IMR-90 (cell line): ENCODE results near the gene HLA-C. TPM values are rescaled to one million over a fixed set of nuclear protein-coding genes. Genes with fewer than 3 reads are reported as not detected.

Experiments
- ATAC-seq: fragments of 200-7000 bp; cut with Tn5 transposase; 2 replicates; pipeline ENCODE4 v1.9.1; 2020; ENCODE audit warnings: low read depth, mild to moderate bottlenecking, moderate library complexity
- BruUV-seq: library from RNA; stranded (reverse); fragments of 400-500 nt; replicated peaks from 2 replicates; lab custom pipeline; 2021; lab: Mats Ljungman, UMichigan
- CTCF ChIA-PET: fragments of 300-600 bp; formaldehyde crosslinking; extraction: SDS; loops from one replicate; lab custom pipeline; 2021; ENCODE audit warnings: antibody characterized with exemption; lab: Yijun Ruan, JAX
- POLR2A ChIA-PET: fragments of 300-600 bp; sonication (Branson Sonifier 250); formaldehyde crosslinking; loops from one replicate; lab custom pipeline; 2022; ENCODE audit warnings: antibody characterized with exemption; ENCODE audit not compliant: unreplicated experiment; lab: Charles Lee
- DNase-seq: peaks from one replicate; pipeline ENCODE4 v3.0.0; 2013
- H2AFZ ChIP-seq: replicated peaks from 2 replicates; pipeline ENCODE3; 2013; ENCODE audit warnings: low read length, mild to moderate bottlenecking; ENCODE audit not compliant: poor library complexity
- H2AK5ac ChIP-seq: 2 replicates; pipeline ENCODE4 v1.6.1; 2013; ENCODE audit warnings: low read depth, low read length, inconsistent platforms
- H2AK9ac ChIP-seq: replicated peaks from 2 replicates; pipeline ENCODE3; 2013; ENCODE audit warnings: mild to moderate bottlenecking, low read depth, low read length, moderate library complexity; ENCODE audit not compliant: poor library complexity
- H2BK120ac ChIP-seq: 2 replicates; pipeline ENCODE4 v1.6.1; 2013; ENCODE audit warnings: low read depth, low read length, inconsistent platforms
- H2BK15ac ChIP-seq: 3 replicates; pipeline ENCODE4 v1.6.1; 2013; ENCODE audit warnings: low read depth, low read length, inconsistent platforms
- H2BK20ac ChIP-seq: 2 replicates; pipeline ENCODE4 v1.6.1; 2013; ENCODE audit warnings: low read depth, mild to moderate bottlenecking, inconsistent platforms, low read length, moderate library complexity
- H2BK5ac ChIP-seq: 2 replicates; pipeline ENCODE4 v1.6.1; 2013; ENCODE audit warnings: mild to moderate bottlenecking, low read depth, low read length, inconsistent platforms; ENCODE audit not compliant: poor library complexity, severe bottlenecking
- H3K14ac ChIP-seq: replicated peaks from 2 replicates; pipeline ENCODE4 v1.6.1; 2013; ENCODE audit warnings: low read depth, low read length, inconsistent platforms
- H3K18ac ChIP-seq: 2 replicates; pipeline ENCODE4 v1.6.1; 2013; ENCODE audit warnings: low read depth, low read length, control low read depth
- H3K23ac ChIP-seq: 2 replicates; pipeline ENCODE4 v1.6.1; 2013; ENCODE audit warnings: low read depth, low read length, inconsistent platforms
- H3K27ac ChIP-seq: 2 replicates; pipeline ENCODE4 v1.5.1; 2013; ENCODE audit warnings: mild to moderate bottlenecking, control low read depth, low read length; ENCODE audit not compliant: insufficient read depth
- H3K27me3 ChIP-seq: 2 replicates; pipeline ENCODE4 v1.6.1; 2013; ENCODE audit warnings: low read length; ENCODE audit not compliant: control insufficient read depth, insufficient read depth
- H3K36me3 ChIP-seq: 2 replicates; pipeline ENCODE4 v1.6.1; 2013; ENCODE audit warnings: low read length, mixed read lengths; ENCODE audit not compliant: control insufficient read depth, insufficient read depth
- H3K4ac ChIP-seq: 2 replicates; pipeline ENCODE4 v1.6.1; 2013; ENCODE audit warnings: low read depth, low read length, inconsistent platforms
- H3K4me1 ChIP-seq: 2 replicates; pipeline ENCODE4 v1.6.1; 2013; ENCODE audit warnings: low read length, mixed read lengths; ENCODE audit not compliant: control insufficient read depth, insufficient read depth
- H3K4me2 ChIP-seq: 2 replicates; pipeline ENCODE4 v1.6.1; 2013; ENCODE audit warnings: low read depth, mild to moderate bottlenecking, control low read depth, low read length, moderate library complexity
- H3K4me3 ChIP-seq: 2 replicates; pipeline ENCODE4 v1.5.1; 2013; ENCODE audit warnings: low read depth, mild to moderate bottlenecking, control low read depth, low read length, moderate library complexity; ENCODE audit not compliant: insufficient read depth
- H3K56ac ChIP-seq: 2 replicates; pipeline ENCODE4 v1.6.1; 2013; ENCODE audit warnings: low read length, inconsistent platforms; ENCODE audit not compliant: insufficient read depth; ENCODE audit errors: extremely low read depth
- H3K79me1 ChIP-seq, 2 experiments: 2 replicates each; pipeline ENCODE4 v1.6.1; 2013; ENCODE audit warnings: low read length in 2 of 2, inconsistent platforms in 1 of 2, low read depth in 1 of 2
- H3K9ac ChIP-seq: 2 replicates; pipeline ENCODE4 v1.6.1; 2013; ENCODE audit warnings: low read depth, low read length, control low read depth
- H3K9me1 ChIP-seq: 2 replicates; pipeline ENCODE4 v1.6.1; 2013; ENCODE audit warnings: low read length, inconsistent platforms; ENCODE audit not compliant: insufficient read depth
- H3K9me3 ChIP-seq: 2 replicates; pipeline ENCODE4 v1.6.1; 2013; ENCODE audit warnings: low read length; ENCODE audit not compliant: control insufficient read depth, insufficient read depth
- H4K20me1 ChIP-seq: 2 replicates; pipeline ENCODE4 v1.6.1; 2013; ENCODE audit warnings: low read length, inconsistent platforms; ENCODE audit not compliant: insufficient read depth
- H4K5ac ChIP-seq: 2 replicates; pipeline ENCODE4 v1.6.1; 2013; ENCODE audit warnings: mild to moderate bottlenecking, low read depth, low read length, control low read depth
- H4K8ac ChIP-seq, 2 experiments: 2 replicates each; pipeline ENCODE4 v1.6.1; 2013; ENCODE audit warnings: low read depth in 2 of 2, low read length in 2 of 2, control low read depth in 1 of 2, inconsistent platforms in 1 of 2
- H4K91ac ChIP-seq: 2 replicates; pipeline ENCODE4 v1.6.1; 2013; ENCODE audit warnings: low read depth, low read length, inconsistent platforms; ENCODE audit not compliant: insufficient read depth
- BHLHE40 ChIP-seq: fragments of 150-350 bp; IDR thresholded peaks from 2 replicates; pipeline ENCODE4 v1.6.1; 2016; ENCODE audit warnings: mild to moderate bottlenecking, low read depth, low read length
- CTCF ChIP-seq: conservative IDR thresholded peaks from 2 replicates; pipeline ENCODE4 v1.5.1; 2012; ENCODE audit warnings: mild to moderate bottlenecking, low read depth, low read length, improper control_type of control experiment
- MAFK ChIP-seq: IDR thresholded peaks from 2 replicates; pipeline ENCODE4 v1.6.1; 2012; ENCODE audit warnings: low read depth, low read length, improper control_type of control experiment
- NFE2L2 ChIP-seq: fragments of 150-350 bp; IDR thresholded peaks from 2 replicates; pipeline ENCODE4 v1.6.1; 2016; ENCODE audit warnings: low read depth, mild to moderate bottlenecking, low read length
- SMC3 ChIP-seq: fragments of 150-350 bp; IDR thresholded peaks from 2 replicates; pipeline ENCODE4 v1.6.1; 2016; ENCODE audit warnings: low read depth, mild to moderate bottlenecking, antibody characterized with exemption, low read length, moderate library complexity
- WGBS, 2 experiments: methylation state at CpG; one replicate each; pipeline versions ENCODE4 v1.1.5 to v1.1.7; 2013; ENCODE audit warnings: missing lambda C conversion rate in 2 of 2; ENCODE audit not compliant: insufficient read length in 1 of 2; ENCODE audit errors: extremely low coverage in 2 of 2; 5-methylcytosine and 5-hydroxymethylcytosine counted together
- dilution Hi-C: fragments of 300-500 bp; cut with HindIII; formaldehyde crosslinking; loops from one replicate; pipeline ENCODE4 v1.14.3; 2018; ENCODE audit warnings: low sequenced_read_pairs; ENCODE audit not compliant: unreplicated experiment
- in situ Hi-C: fragments of 300-500 bp; cut with MboI; formaldehyde crosslinking; loops from 3 replicates; pipeline ENCODE4 v1.14.3; 2019; ENCODE audit warnings: low sequenced_read_pairs, inconsistent platforms, mixed read lengths
- intact Hi-C: fragments of 100-400 bp; cut with micrococcal nuclease; formaldehyde crosslinking; loops from 2 replicates; pipeline ENCODE4 v1.10.0; 2022
- polyA plus RNA-seq, 3 experiments: library from polyadenylated mRNA; depleted of rRNA; stranded (reverse); fragments of >200 nt; gene quantifications; 2 replicates each; pipeline ENCODE4 v1.2.3, GENCODE V29; 2012; ENCODE audit warnings: low replicate concordance in 1 of 3
- total RNA-seq: library from RNA; depleted of rRNA; stranded (reverse); fragments of >200 nt; gene quantifications from 2 replicates; pipeline ENCODE4 v1.2.3, GENCODE V29; 2012

Gene HLA-C
- total and polyA plus RNA-seq, 2 of the 4 experiments (the other 2 are of a cell fraction), result 8.8 to 87.3 TPM

GRCh38 chr6:31251261-31251660, 20.6 kb downstream of the HLA-C start:
- Histone ChIP-seq H4K8ac (no peak overlapping the region), H2AFZ (no peak overlapping the region), H3K56ac (no peak overlapping the region), H3K23ac (no peak overlapping the region), H3K36me3 (no peaks in the 10 kb centered on the region), H3K9me1 (no peaks in the 10 kb centered on the region), H3K4me1 (0 out of 2 replicates have a peak, but pooled peaks cover under 1% of the 10 kb centered on the region), H2BK5ac (no peak overlapping the region), H2BK20ac (no peak overlapping the region), H4K5ac (no peak overlapping the region), H3K9me3 (no peaks in the 10 kb centered on the region), H3K18ac (no peak overlapping the region), H3K4me2 (no peak overlapping the region), H3K27ac (no peak overlapping the region), H3K79me1 (no peaks in the 10 kb centered on the region), H4K91ac (no peak overlapping the region), H2BK15ac (no peak overlapping the region), H3K4me3 (no peak overlapping the region), H3K27me3 (peaks cover 7% of the 10 kb centered on the region), H2BK120ac (no peak overlapping the region), H3K14ac (no peak overlapping the region), H2AK9ac (no peak overlapping the region), H3K4ac (no peak overlapping the region), H2AK5ac (no peak overlapping the region), H3K9ac (no peak overlapping the region), H4K20me1 (no peaks in the 10 kb centered on the region)
- no CpG with 5 or more reads among the region's 4 CpGs for WGBS, 2 experiments
- in situ Hi-C loops (no loop called here), dilution Hi-C loops (no loop called here), intact Hi-C loops (no loop called here)
- ATAC-seq (no peak), DNase-seq (no peak)
- TF ChIP-seq MAFK (no peak), SMC3 (no peak), BHLHE40 (no peak), NFE2L2 (no peak), CTCF (no peak)
- ChIA-PET POLR2A (no interaction called here), CTCF (no interaction called here)
- BruUV-seq, result no TSS peak
